GM23248 (cell line): ENCODE results near the gene HIVEP1. TPM values are rescaled to one million over a fixed set of nuclear protein-coding genes. Genes with fewer than 3 reads are reported as not detected.
A peak's percentile ranks its signal among the peaks of the same experiment; 100 is the strongest.

ENCODE experiments used
- DNase-seq: peaks from one replicate; pipeline ENCODE4 v3.0.0-alpha.2; 2015
- H2AFZ ChIP-seq: fragments of 200-600 bp; sonication (generic); 2 replicates; pipeline ENCODE4 v1.6.1; 2016; ENCODE audit warnings: antibody characterized with exemption
- H3F3A ChIP-seq: fragments of 200-600 bp; sonication (generic); 2 replicates; pipeline ENCODE4 v1.6.1; 2016; ENCODE audit warnings: mild to moderate bottlenecking, antibody characterized with exemption, mixed run types; ENCODE audit not compliant: insufficient read depth
- H3K27ac ChIP-seq: fragments of 200-600 bp; sonication (generic); 2 replicates; pipeline ENCODE4 v1.5.1; 2016; ENCODE audit warnings: mild to moderate bottlenecking
- H3K27me3 ChIP-seq: fragments of 200-600 bp; sonication (generic); replicated peaks from 2 replicates; pipeline ENCODE4 v1.6.1; 2016; ENCODE audit warnings: mild to moderate bottlenecking; ENCODE audit not compliant: insufficient read depth
- H3K36me3 ChIP-seq: fragments of 200-600 bp; sonication (generic); 2 replicates; pipeline ENCODE4 v1.6.1; 2016; ENCODE audit warnings: low read depth, mild to moderate bottlenecking
- H3K4me1 ChIP-seq: fragments of 200-600 bp; sonication (generic); 2 replicates; pipeline ENCODE4 v1.6.1; 2016; ENCODE audit warnings: mild to moderate bottlenecking; ENCODE audit not compliant: insufficient read depth
- H3K4me2 ChIP-seq: fragments of 200-600 bp; sonication (generic); one replicate; pipeline ENCODE4 v1.6.1; 2016; ENCODE audit warnings: mild to moderate bottlenecking; ENCODE audit not compliant: unreplicated experiment
- H3K4me3 ChIP-seq: fragments of 200-600 bp; sonication (generic); 2 replicates; pipeline ENCODE4 v1.5.1; 2016; ENCODE audit warnings: mild to moderate bottlenecking
- H3K79me2 ChIP-seq: fragments of 200-600 bp; sonication (generic); 2 replicates; pipeline ENCODE4 v1.6.1; 2016; ENCODE audit warnings: mild to moderate bottlenecking; ENCODE audit not compliant: insufficient read depth
- H3K9ac ChIP-seq: fragments of 200-600 bp; sonication (generic); 2 replicates; pipeline ENCODE4 v1.6.1; 2016; ENCODE audit warnings: mild to moderate bottlenecking
- H3K9me2 ChIP-seq: fragments of 200-600 bp; sonication (generic); 2 replicates; pipeline ENCODE4 v1.6.1; 2016; ENCODE audit warnings: mixed run types, mild to moderate bottlenecking, moderate library complexity; ENCODE audit not compliant: insufficient read depth
- H3K9me3 ChIP-seq: fragments of 200-600 bp; sonication (generic); one replicate; pipeline ENCODE4 v1.6.1; 2017; ENCODE audit warnings: low read depth
- H4K20me1 ChIP-seq: fragments of 200-600 bp; sonication (generic); 2 replicates; pipeline ENCODE4 v1.6.0; 2016; ENCODE audit not compliant: insufficient read depth
- EZH2 ChIP-seq: fragments of 200-600 bp; sonication (generic); IDR thresholded peaks from 2 replicates; pipeline ENCODE4 v1.6.1; 2018; ENCODE audit warnings: antibody characterized with exemption, mild to moderate bottlenecking; ENCODE audit not compliant: insufficient read depth, poor library complexity, severe bottlenecking
- EZH2phosphoT487 ChIP-seq: fragments of 200-600 bp; sonication (generic); IDR thresholded peaks from 2 replicates; pipeline ENCODE4 v1.6.1; 2018; ENCODE audit warnings: antibody characterized with exemption, moderate library complexity, mild to moderate bottlenecking, low read depth; ENCODE audit not compliant: insufficient read depth
- WGBS, 2 experiments: methylation state at CpG; one replicate each; pipeline ENCODE4 v1.1.6; 2015 to 2017; ENCODE audit warnings: low lambda C conversion rate in 2 of 2, low coverage in 1 of 2; ENCODE audit errors: missing lambda C conversion rate in 2 of 2; 5-methylcytosine and 5-hydroxymethylcytosine counted together
- in situ Hi-C: fragments of 300-500 bp; cut with MboI; formaldehyde crosslinking; loops from 2 replicates; pipeline ENCODE4 v1.15.0; 2020
- polyA plus RNA-seq: library from polyadenylated mRNA; unstranded; fragments of >200 nt; fragmentation: Nextera tagmentation; extraction: Ambion mirVana; gene quantifications from 2 replicates; pipeline ENCODE4 v1.2.1, GENCODE V29; 2016
- total RNA-seq: library from RNA; depleted of rRNA; stranded (reverse); fragments of >200 nt; shearing (Covaris generic); gene quantifications from 2 replicates; pipeline ENCODE4 v1.2.3, GENCODE V29; 2014

Gene HIVEP1
- total and polyA plus RNA-seq, 2 experiments from 2014 or later: 3.3 to 7.1 TPM

DNA sequence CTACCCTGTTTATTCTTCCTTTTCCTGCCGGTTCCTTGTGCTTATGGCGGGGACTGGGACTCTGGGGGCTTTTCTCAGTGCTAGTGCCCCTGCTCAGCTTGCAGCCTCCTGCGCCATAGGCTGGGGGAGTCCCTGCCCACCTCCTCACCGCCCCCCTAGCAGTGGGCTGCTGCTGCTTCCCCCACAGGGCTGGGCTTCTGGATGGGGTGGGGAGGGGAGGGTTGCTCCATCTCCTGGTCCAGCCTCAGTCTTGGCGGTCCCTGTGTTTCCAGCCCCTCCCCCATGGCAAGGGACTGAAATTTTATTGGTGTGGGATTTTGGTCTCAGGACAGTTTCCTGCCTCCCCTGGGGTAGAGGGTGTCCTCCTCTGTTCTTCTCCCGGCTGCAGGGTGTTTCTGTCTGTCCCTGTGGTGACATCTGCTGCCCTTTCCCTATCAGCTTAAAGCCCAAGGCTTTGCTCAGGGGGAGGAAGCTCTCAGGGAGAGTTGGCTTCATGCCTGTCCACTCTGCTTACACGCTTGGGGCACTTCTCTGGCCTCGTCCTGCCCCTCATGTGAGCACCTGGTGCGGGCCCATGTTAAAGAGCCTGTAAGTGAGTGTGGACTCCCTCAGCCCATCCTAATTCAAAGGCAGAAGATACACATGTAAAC, 100.6 kb downstream of the HIVEP1 start:
- Histone ChIP-seq H3K9me3 (no peaks in the 10 kb centered on the region), H3K27ac (no peak overlapping the region), H3K9ac (no peak overlapping the region), H3K79me2 (no peaks in the 10 kb centered on the region), H4K20me1 (no peaks in the 10 kb centered on the region), H3K27me3 (no peaks in the 10 kb centered on the region), H2AFZ (no peak overlapping the region), H3K4me1 (no peaks in the 10 kb centered on the region), H3F3A (no peaks in the 10 kb centered on the region), H3K9me2 (no peaks in the 10 kb centered on the region), H3K36me3 (no peaks in the 10 kb centered on the region; the same call in 1 of the 2 replicates), H3K4me3 (no peak overlapping the region), H3K4me2 (no peak overlapping the region)
- DNase-seq: no peak
- no peak for TF ChIP-seq EZH2phosphoT487
- TF ChIP-seq EZH2: no peak
- 89 to 90% methylated on average over 9 of the region's 9 CpGs for WGBS, 2 experiments
- in situ Hi-C loops: no loop called here

DNA sequence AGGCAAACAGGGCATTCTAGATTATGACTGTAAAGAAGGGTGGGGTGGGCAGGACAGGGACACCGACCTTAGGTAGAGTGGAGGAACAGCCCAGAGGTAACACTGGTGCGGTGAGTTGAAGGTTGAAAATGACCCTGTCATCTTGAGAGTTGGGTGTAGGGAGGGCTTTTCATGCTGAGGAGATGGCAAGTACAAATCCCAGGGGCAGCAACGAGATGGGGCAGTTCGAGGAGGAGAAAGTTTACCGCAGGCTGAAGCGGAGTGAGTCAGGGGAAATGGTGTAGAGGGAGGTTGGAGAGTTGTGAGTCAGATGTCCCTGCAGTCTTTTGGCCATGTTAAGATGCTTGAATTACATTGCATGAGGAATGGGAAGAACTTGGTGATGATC, 101.1 kb downstream of the HIVEP1 start:
- no peaks in the 10 kb centered on the region for H4K20me1 ChIP-seq
- no peaks in the 10 kb centered on the region; the same call in 1 of the 2 replicates for H3K36me3 ChIP-seq
- no peak overlapping the region for H3K4me2 ChIP-seq
- DNase-seq: peak; percentile 56
- in situ Hi-C loops: no loop called here
- H3K9me3 ChIP-seq: no peaks in the 10 kb centered on the region
- no peaks in the 10 kb centered on the region for H3F3A ChIP-seq
- no peaks in the 10 kb centered on the region for H3K9me2 ChIP-seq
- 87 to 88% methylated on average over 6 of the region's 6 CpGs for WGBS, 2 experiments
- no peak overlapping the region for H3K27ac ChIP-seq
- no peak overlapping the region for H3K9ac ChIP-seq
- H3K4me3 ChIP-seq: no peak overlapping the region
- H2AFZ ChIP-seq: no peak overlapping the region
- H3K79me2 ChIP-seq: no peaks in the 10 kb centered on the region
- H3K27me3 ChIP-seq: no peaks in the 10 kb centered on the region
- TF ChIP-seq EZH2: no peak
- no peak for TF ChIP-seq EZH2phosphoT487
- no peaks in the 10 kb centered on the region for H3K4me1 ChIP-seq

DNA sequence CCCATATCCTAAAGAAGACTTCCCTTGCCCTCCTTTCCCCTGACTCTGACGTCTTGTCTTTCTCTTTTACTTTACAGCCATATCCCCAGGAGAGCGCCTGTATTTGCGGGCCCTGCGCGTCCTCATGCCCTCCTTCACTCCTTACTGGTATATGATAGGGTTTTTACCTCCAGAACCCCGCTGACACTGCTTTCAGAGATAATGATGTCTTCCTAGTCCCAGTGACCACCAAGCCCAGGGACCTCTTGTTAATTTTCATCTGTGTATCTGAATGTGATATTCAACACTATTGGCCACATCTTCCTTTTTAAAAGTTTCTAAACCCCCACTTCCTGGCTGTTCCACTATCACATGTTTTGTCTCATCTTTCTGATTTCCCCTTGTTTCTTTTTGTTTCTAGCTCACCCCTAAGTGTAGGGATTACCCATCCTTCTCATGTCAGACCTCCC, 102.0 kb downstream of the HIVEP1 start:
- Histone ChIP-seq H3K36me3 (no peaks in the 10 kb centered on the region; the same call in 1 of the 2 replicates), H3K4me1 (no peaks in the 10 kb centered on the region), H3K4me3 (no peak overlapping the region), H3K9me2 (no peaks in the 10 kb centered on the region), H2AFZ (no peak overlapping the region), H4K20me1 (no peaks in the 10 kb centered on the region), H3K9me3 (no peaks in the 10 kb centered on the region), H3K79me2 (no peaks in the 10 kb centered on the region), H3K27ac (no peak overlapping the region), H3K4me2 (no peak overlapping the region), H3K27me3 (no peaks in the 10 kb centered on the region), H3F3A (no peaks in the 10 kb centered on the region), H3K9ac (no peak overlapping the region)
- WGBS, 2 experiments: 92 to 93% methylated on average over 6 of the region's 6 CpGs
- in situ Hi-C loops: no loop called here
- TF ChIP-seq EZH2: no peak
- TF ChIP-seq EZH2phosphoT487: no peak
- no peak for DNase-seq

- Histone ChIP-seq H3K36me3 (peaks cover 1% of the 10 kb centered on the region; the same call in 1 of the 2 replicates), H3K9ac (no peak overlapping the region), H2AFZ (no peak overlapping the region), H3K27me3 (no peaks in the 10 kb centered on the region), H3K4me3 (no peak overlapping the region), H3K79me2 (no peaks in the 10 kb centered on the region), H3F3A (no peaks in the 10 kb centered on the region), H3K4me2 (no peak overlapping the region), H3K4me1 (no peaks in the 10 kb centered on the region), H4K20me1 (no peaks in the 10 kb centered on the region), H3K27ac (no peak overlapping the region), H3K9me2 (no peaks in the 10 kb centered on the region), H3K9me3 (no peaks in the 10 kb centered on the region)
- WGBS, 2 experiments: 52 to 72% methylated on average over 1 of the region's 1 CpG
- in situ Hi-C loops: no loop called here
- TF ChIP-seq EZH2phosphoT487: no peak
- no peak for TF ChIP-seq EZH2
- DNase-seq: no peak
Observed at GRCh38 chr6:12115001-12115400, 102.9 kb downstream of the HIVEP1 start.
